PC-9 (cell line): ENCODE measurements around the gene TMTC2. TPM values are rescaled to one million over a fixed set of nuclear protein-coding genes. Genes with fewer than 3 reads are reported as not detected.

Experiments used
- BruUV-seq: library from RNA; stranded (reverse); fragments of 400-500 nt; replicated peaks from 2 replicates; lab custom pipeline; 2021; lab: Mats Ljungman, UMichigan
- CTCF ChIA-PET: fragments of 300-600 bp; sonication (Branson Sonifier 250); formaldehyde crosslinking; loops from one replicate; lab custom pipeline; 2022; ENCODE audit warnings: antibody characterized with exemption; lab: Charles Lee
- POLR2A ChIA-PET: fragments of 300-600 bp; sonication (Branson Sonifier 250); formaldehyde crosslinking; loops from one replicate; lab custom pipeline; 2022; ENCODE audit warnings: antibody characterized with exemption; ENCODE audit not compliant: unreplicated experiment; lab: Charles Lee
- DNase-seq, 2 experiments: peaks; one replicate each; pipeline versions ENCODE4 v3.0.0 to v3.0.0-alpha.2; 2015 to 2022; ENCODE audit warnings: mixed read lengths in 1 of 2
- H2AFZ ChIP-seq: fragments of 200-600 bp; sonication (generic); 2 replicates; pipeline ENCODE4 v1.8.1; 2017; ENCODE audit warnings: antibody characterized with exemption
- H3F3A ChIP-seq: fragments of 200-600 bp; sonication (generic); 2 replicates; pipeline ENCODE4 v1.8.1; 2017; ENCODE audit warnings: antibody characterized with exemption, mild to moderate bottlenecking, low read depth; ENCODE audit not compliant: insufficient read depth
- H3K27ac ChIP-seq: fragments of 200-600 bp; sonication (generic); 2 replicates; pipeline ENCODE4 v1.6.1; 2016; ENCODE audit warnings: mixed run types
- H3K27me3 ChIP-seq: fragments of 200-600 bp; sonication (generic); 2 replicates; pipeline ENCODE4 v1.6.1; 2016; ENCODE audit warnings: low read depth, mixed run types; ENCODE audit not compliant: insufficient read depth
- H3K36me3 ChIP-seq: fragments of 200-600 bp; sonication (generic); 2 replicates; pipeline ENCODE4 v1.6.1; 2016; ENCODE audit warnings: low read depth, mixed run types
- H3K4me1 ChIP-seq: fragments of 200-600 bp; sonication (generic); replicated peaks from 2 replicates; pipeline ENCODE4 v1.6.1; 2016; ENCODE audit warnings: mixed run types; ENCODE audit not compliant: insufficient read depth
- H3K4me2 ChIP-seq: fragments of 200-600 bp; sonication (generic); 2 replicates; pipeline ENCODE4 v1.6.1; 2017; ENCODE audit warnings: mixed run types
- H3K4me3 ChIP-seq: fragments of 200-600 bp; sonication (generic); 2 replicates; pipeline ENCODE4 v1.6.1; 2016; ENCODE audit warnings: mixed run types
- H3K79me2 ChIP-seq: fragments of 200-600 bp; sonication (generic); 2 replicates; pipeline ENCODE4 v1.6.1; 2017; ENCODE audit warnings: low read depth, mixed run types
- H3K9me2 ChIP-seq: fragments of 200-600 bp; sonication (generic); 2 replicates; pipeline ENCODE4 v1.8.1; 2017; ENCODE audit warnings: mild to moderate bottlenecking; ENCODE audit not compliant: insufficient read depth
- H3K9me3 ChIP-seq: fragments of 200-600 bp; sonication (generic); 2 replicates; pipeline ENCODE4 v1.8.1; 2016; ENCODE audit warnings: low read depth; ENCODE audit not compliant: insufficient read depth
- H4K20me1 ChIP-seq: fragments of 200-600 bp; sonication (generic); 2 replicates; pipeline ENCODE4 v1.8.1; 2017; ENCODE audit not compliant: insufficient read depth
- EZH2 ChIP-seq: fragments of 200-600 bp; sonication (generic); IDR thresholded peaks from 2 replicates; pipeline ENCODE4 v1.8.0; 2017; ENCODE audit warnings: antibody characterized with exemption, low read depth
- intact Hi-C: fragments of 100-400 bp; cut with micrococcal nuclease; formaldehyde crosslinking; loops from one replicate; pipeline ENCODE4 v1.10.0; 2022; ENCODE audit not compliant: unreplicated experiment
- total RNA-seq: library from RNA; stranded (reverse); gene quantifications from 2 replicates; pipeline ENCODE4 v1.2.3, GENCODE V29; 2021
- TF ChIP-seq, protein P1 (sequence below): fragments of 200-600 bp; sonication (generic); conservative IDR thresholded peaks from 2 replicates; pipeline ENCODE4 v1.6.1; 2017; ENCODE audit warnings: mixed run types, antibody characterized with exemption, mild to moderate bottlenecking, moderate library complexity

Gene TMTC2
- total RNA-seq, 1 experiment from 2014 or later, result 8.6 TPM

DNA sequence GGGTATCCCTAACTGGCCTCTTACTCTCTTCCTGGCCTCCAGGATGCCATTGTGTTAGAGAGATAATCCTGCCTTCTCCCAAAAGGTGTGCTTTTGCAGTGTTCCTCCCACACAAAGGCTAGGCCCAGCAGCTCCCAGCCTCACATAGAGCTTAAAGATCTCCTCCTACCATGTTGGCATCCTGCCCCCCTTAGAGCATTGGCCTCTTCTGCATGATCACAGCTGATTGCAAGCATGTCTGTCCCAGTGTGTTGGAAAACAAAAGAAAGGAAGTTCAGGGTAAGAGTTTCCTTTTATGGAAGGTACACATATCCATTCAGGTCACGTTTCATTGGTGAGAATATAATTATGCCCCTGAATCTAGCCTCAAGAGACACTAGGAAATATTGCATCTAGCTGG is 405.4 kb downstream of the TMTC2 start:
- no peaks in the 10 kb centered on the region for H4K20me1 ChIP-seq
- DNase-seq, result no peak
- no peaks in the 10 kb centered on the region for H3K4me1 ChIP-seq
- BruUV-seq, result no TSS peak
- H3K9me3 ChIP-seq, result no peaks in the 10 kb centered on the region
- no peaks in the 10 kb centered on the region for H3K79me2 ChIP-seq
- H3K4me3 ChIP-seq, result no peak overlapping the region
- intact Hi-C loops, result no loop called here
- H3K9me2 ChIP-seq, result no peaks in the 10 kb centered on the region
- POLR2A ChIA-PET, result no interaction called here
- TF ChIP-seq, protein P1, sequence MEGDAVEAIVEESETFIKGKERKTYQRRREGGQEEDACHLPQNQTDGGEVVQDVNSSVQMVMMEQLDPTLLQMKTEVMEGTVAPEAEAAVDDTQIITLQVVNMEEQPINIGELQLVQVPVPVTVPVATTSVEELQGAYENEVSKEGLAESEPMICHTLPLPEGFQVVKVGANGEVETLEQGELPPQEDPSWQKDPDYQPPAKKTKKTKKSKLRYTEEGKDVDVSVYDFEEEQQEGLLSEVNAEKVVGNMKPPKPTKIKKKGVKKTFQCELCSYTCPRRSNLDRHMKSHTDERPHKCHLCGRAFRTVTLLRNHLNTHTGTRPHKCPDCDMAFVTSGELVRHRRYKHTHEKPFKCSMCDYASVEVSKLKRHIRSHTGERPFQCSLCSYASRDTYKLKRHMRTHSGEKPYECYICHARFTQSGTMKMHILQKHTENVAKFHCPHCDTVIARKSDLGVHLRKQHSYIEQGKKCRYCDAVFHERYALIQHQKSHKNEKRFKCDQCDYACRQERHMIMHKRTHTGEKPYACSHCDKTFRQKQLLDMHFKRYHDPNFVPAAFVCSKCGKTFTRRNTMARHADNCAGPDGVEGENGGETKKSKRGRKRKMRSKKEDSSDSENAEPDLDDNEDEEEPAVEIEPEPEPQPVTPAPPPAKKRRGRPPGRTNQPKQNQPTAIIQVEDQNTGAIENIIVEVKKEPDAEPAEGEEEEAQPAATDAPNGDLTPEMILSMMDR, result no peak
- TF ChIP-seq EZH2, result no peak
- no peaks in the 10 kb centered on the region for H3F3A ChIP-seq
- no peaks in the 10 kb centered on the region for H3K36me3 ChIP-seq
- no peaks in the 10 kb centered on the region for H3K27me3 ChIP-seq
- H2AFZ ChIP-seq, result no peak overlapping the region
- H3K4me2 ChIP-seq, result no peak overlapping the region
- CTCF ChIA-PET, result no interaction called here
- H3K27ac ChIP-seq, result no peak overlapping the region

DNA sequence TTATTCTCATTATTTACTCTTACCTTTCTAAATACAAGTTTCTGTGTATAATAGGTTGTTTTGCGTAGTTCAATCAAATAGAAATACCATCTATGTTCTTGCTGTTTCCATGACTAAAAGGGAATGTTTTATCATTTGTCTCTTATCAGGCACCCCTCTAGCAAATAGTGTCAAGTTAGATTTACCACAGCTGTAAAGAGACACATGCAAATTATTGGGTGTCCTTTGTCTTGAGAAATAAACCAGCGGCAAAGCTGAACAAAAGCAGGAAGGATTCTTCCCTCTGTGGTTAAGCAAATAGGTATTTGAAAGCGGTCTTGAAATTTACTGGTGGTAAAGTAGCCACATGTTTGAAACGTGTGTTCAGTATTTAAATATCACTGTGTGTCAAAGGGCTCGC is 405.9 kb downstream of the TMTC2 start:
- ChIA-PET CTCF (no interaction called here), POLR2A (no interaction called here)
- intact Hi-C loops, result no loop called here
- Histone ChIP-seq H3K9me2 (no peaks in the 10 kb centered on the region), H3K4me3 (no peak overlapping the region), H3K4me1 (no peaks in the 10 kb centered on the region), H2AFZ (no peak overlapping the region), H3K27ac (no peak overlapping the region), H3K4me2 (no peak overlapping the region), H3F3A (no peaks in the 10 kb centered on the region), H3K79me2 (no peaks in the 10 kb centered on the region), H3K27me3 (no peaks in the 10 kb centered on the region), H3K36me3 (no peaks in the 10 kb centered on the region), H4K20me1 (no peaks in the 10 kb centered on the region), H3K9me3 (no peaks in the 10 kb centered on the region)
- TF ChIP-seq, protein P1, result no peak
- no peak for TF ChIP-seq EZH2
- no peak for DNase-seq
- no TSS peak for BruUV-seq

- H2AFZ ChIP-seq, result no peak overlapping the region
- H3K79me2 ChIP-seq, result no peaks in the 10 kb centered on the region
- intact Hi-C loops, result no loop called here
- TF ChIP-seq, protein P1, result no peak
- no peak for TF ChIP-seq EZH2
- no peak overlapping the region for H3K4me2 ChIP-seq
- H3K27me3 ChIP-seq, result no peaks in the 10 kb centered on the region
- no TSS peak for BruUV-seq
- POLR2A ChIA-PET, result no interaction called here
- no peaks in the 10 kb centered on the region for H3K36me3 ChIP-seq
- no peaks in the 10 kb centered on the region for H3K9me2 ChIP-seq
- no peaks in the 10 kb centered on the region for H3K4me1 ChIP-seq
- no peak overlapping the region for H3K27ac ChIP-seq
- no peak for DNase-seq
- no peaks in the 10 kb centered on the region for H3K9me3 ChIP-seq
- H3F3A ChIP-seq, result no peaks in the 10 kb centered on the region
- H3K4me3 ChIP-seq, result no peak overlapping the region
- CTCF ChIA-PET, result no interaction called here
- no peaks in the 10 kb centered on the region for H4K20me1 ChIP-seq
These were observed 406.7 kb downstream of the TMTC2 start for GRCh38 chr12:83093426-83093825.
